ENCODE measurements around the gene ECHDC1.

The ECHDC1 gene

GRCh38 chr6:127289934-127290333, 53.5 kb downstream of the ECHDC1 start:
- DNase-seq (ENCODE audit: low read depth in 2 of 2): no peak

DNA sequence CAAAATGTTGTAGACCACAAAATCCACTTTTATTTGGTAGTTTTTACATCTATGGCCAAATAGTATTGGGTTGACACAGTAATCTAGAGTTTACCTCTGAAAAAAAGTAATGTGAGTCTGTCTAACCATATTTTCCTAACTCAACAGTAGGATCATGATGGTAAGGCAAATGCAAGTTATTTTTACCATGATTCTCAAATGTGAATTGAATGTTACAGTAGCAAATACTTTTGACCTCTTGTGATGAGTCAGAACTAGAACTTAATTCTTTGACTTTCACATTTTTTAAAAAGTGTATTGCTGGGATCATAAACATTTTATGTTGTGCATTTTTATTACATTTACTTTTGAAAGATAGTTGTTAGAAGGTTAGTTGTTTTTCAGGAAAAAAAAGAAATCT, 54.7 kb downstream of the ECHDC1 start:
- no peak for DNase-seq (ENCODE audit: low read depth in 2 of 2)

DNA sequence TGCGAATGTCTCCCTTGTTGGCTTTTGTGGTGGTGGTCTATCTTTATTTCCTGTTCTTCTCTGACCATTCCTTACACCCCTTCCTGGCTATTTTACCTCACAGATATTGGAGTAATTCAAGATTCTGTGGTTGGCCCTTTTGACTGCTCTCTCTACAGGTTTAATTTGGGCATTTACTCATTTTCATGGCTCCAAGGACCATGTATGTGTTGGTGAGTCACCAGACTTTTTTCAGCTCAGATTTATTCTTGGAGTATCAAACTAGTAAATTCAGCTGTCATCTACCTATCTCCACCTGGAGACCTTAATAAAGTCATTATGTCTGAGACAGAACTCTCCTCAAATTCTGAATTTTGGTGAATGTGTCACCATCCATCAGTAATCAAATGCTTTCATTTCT, 61.2 kb downstream of the ECHDC1 start:
- DNase-seq (ENCODE audit: low read depth in 2 of 2): no peak

DNA sequence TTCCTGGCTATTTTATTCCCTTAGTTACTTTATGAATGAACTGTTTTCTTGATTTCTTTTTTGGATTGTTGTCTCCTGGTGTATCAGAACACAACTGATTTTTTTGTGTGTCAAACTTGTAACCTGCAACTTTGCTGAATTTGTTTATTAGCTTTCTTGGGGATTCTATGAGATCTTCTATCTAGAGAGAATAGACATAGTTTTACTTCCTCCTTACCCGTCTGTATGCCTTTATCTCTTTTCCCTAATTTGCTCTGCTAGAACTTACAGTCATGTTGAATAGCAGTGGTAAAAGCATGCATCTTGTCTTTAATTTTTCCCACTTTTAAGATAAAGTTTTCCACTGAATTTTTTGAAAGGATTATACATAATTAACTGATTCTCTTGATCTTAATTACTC, 63.6 kb downstream of the ECHDC1 start:
- DNase-seq (ENCODE audit: low read depth in 2 of 2): no peak

DNA sequence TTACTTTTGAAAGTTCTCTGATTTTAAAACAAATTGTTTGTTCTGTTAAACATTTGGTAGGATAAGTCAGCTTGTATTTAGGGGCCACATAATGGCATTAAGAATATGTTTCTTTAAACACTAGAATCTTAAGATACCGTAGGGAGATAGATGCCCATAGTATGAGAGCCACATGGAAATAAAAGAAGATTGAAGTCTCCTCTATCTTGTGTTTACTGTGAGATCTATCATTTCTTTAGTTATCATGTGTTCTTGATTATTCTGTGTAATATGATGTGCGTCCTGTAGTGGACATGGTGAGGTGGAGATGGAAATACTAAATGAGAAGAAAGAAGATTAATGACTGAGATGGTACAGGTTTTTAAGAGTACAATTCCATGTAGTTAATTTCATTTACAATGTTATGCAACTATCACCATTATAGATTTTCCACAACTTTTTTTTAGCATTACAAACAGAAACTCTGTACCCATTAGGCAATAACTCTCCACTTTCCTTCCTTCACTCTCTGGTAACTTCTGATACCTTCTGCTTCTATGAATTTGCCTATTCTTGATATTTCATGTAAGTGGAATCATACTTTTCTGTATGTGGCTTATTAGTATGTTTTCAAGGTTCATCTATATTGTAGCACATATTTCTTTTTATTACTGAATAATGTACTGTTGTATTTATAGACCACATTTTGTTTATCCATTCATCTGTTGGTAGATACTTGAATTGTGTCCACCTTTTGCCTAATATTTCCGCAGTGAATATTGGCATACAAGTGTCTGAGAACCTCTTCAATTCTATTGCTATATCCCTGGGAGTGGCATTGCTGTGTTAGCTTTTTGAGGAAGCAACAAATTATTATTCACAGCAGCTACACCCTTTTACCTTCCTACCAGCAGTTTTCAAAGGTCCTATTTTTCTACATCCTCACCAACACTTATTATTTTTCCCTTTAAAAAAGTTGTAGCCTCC, 65.2 kb downstream of the ECHDC1 start:
- no peak for DNase-seq (ENCODE audit: low read depth in 2 of 2)

DNA sequence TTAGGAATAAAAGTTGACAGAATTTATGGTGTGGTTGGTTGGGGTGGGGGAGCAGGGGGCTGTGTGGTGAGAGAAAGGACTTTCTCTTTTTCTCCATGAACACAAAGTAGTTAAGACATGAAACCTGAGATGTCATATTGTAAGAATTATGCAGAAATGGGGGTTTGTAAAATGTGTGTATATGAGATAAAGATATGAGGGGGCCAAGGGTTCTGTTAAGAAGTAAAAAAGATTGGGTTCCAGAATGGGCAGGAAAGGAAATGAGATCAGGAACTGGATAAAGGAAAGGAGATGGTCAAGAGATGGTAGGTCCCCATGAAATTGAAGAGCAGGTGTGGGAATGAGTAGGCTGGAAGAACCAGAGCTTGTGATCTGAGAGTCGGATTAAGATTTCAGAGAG, 67.1 kb downstream of the ECHDC1 start:
- DNase-seq (ENCODE audit: low read depth in 2 of 2): no peak

GRCh38 chr6:127273499-127273898, 69.9 kb downstream of the ECHDC1 start:
- DNase-seq (ENCODE audit: low read depth in 2 of 2): no peak

DNA sequence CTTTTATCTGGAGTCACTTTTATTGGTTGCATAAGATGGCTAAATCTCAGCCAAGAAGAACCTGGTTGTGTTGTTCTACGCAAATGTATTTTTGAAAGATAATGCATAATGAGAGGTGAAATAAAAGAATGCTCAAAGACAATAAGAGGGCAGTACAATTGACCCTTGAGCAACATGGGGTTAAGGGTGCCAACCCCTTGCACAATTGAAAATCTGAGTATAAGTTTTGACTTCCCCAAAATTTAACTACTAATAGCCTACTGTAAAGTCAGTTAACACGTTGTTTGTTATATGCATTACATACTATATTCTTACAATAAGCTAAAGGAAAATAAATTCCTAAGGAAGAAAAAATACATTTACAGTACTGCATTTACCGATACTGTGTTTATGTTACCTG, 70.8 kb downstream of the ECHDC1 start:
- no peak for DNase-seq (ENCODE audit: low read depth in 2 of 2)

GRCh38 chr6:127267646-127268625, 75.5 kb downstream of the ECHDC1 start:
- no peak for DNase-seq (ENCODE audit: low read depth in 2 of 2)

GRCh38 chr6:127266892-127267645, 76.3 kb downstream of the ECHDC1 start:
- peak; percentile 2 to 30 for DNase-seq (ENCODE audit: low read depth in 2 of 2)

DNA sequence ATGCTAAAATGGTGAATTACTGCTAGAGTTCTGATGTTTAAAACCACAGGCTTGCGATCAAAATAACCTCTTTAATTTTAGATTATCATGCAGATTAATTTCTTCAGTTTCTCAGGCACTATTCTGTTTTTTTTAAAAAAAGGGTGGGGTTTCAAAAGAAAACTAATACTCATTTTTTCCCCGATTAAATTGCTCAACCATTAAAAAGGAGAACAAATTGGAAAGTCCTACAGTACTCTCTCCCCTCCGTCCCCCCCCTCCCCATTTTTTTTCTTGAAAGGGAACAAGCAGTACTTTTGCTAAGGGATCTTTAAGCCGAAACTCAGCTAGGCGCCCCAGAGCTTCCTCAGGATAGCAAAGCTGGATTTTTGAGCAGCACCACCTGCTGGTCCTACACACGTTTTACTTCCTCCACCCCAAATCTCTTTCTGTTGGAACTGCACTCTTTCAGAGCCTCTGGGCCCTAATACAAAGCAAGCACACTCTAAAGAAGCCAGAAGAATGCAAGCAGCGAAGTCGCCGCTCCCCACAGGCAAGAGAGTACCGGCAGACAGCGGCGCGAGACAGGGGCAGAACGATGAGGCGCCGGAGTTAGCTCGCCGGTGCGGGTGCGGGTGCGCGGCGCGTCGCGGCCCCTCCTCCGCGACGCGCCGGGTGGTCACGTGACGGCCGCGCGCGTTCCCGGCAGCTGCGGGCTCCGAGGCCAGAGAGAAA, 77.1 kb downstream of the ECHDC1 start, which contains the start of gene RNF146:
Gene RNF146, plus strand, starts transcription at position 687 of the 714 bp plus-strand sequence. CDS start 13,475 bp downstream, outside the sequence.
- DNase-seq (ENCODE audit: low read depth in 2 of 2): peak; percentile 36 to 56

DNA sequence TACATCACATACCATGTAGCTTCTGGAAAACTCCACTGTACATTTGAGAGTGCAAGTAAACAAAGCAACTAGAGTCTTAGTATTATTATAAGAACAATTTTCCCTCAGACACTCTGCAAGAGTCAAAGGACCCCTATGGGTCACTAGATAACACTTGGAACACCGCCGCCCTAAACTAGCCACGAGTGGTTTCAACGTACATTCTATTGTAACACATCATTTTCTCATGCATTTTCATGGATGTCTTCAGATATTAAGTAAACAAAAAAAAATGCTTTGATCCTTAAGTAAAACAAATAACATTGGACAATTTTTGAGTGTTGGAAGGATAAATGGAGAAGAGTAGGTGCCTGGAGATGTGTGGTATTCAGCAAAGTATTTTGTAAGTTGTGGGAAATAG, 79.9 kb downstream of the ECHDC1 start:
- DNase-seq (ENCODE audit: low read depth in 2 of 2): no peak

DNA sequence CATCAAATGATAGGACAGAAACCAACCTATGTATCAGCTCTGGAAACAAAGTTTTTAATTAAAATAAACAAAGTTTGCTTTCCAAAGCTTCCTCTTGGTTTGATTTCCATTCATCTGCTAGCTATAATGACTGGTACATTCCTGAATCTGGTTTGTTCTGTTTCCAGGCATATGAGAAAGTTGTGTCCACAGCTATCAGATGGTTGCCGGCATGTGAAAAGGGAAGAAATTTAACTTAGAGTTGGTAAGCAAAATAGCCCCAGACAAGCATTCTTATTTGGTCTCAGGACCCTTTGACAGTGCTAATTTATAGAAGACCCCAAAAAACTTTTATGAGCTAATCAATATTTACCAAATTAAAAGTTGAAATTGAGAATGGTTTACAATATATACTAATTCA, 80.5 kb downstream of the ECHDC1 start:
- DNase-seq (ENCODE audit: low read depth in 2 of 2): no peak

DNA sequence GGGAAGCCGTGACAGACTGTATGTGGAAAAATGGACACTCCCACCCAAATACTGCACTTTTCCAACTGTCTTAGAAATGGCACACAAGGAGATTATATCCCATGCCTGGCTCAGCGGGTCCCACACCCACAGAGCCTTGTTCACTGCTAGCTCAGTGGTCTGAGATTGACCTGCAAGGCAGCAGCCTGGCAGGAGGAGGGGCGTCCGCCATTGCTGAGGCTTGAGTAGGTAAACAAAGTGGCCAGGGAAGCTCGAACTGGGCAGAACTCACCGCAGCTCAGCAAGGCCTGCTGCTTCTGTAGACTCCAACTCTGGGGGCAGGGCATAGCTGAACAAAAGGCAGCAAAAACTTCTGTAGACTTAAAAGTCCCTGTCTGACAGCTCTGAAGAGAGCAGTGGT, 88.1 kb downstream of the ECHDC1 start:
- no peak for DNase-seq (ENCODE audit: low read depth in 2 of 2)

- DNase-seq (ENCODE audit: low read depth in 2 of 2): no peak
Measured at GRCh38 chr6:127249621-127250020, 93.8 kb downstream of the ECHDC1 start.

DNA sequence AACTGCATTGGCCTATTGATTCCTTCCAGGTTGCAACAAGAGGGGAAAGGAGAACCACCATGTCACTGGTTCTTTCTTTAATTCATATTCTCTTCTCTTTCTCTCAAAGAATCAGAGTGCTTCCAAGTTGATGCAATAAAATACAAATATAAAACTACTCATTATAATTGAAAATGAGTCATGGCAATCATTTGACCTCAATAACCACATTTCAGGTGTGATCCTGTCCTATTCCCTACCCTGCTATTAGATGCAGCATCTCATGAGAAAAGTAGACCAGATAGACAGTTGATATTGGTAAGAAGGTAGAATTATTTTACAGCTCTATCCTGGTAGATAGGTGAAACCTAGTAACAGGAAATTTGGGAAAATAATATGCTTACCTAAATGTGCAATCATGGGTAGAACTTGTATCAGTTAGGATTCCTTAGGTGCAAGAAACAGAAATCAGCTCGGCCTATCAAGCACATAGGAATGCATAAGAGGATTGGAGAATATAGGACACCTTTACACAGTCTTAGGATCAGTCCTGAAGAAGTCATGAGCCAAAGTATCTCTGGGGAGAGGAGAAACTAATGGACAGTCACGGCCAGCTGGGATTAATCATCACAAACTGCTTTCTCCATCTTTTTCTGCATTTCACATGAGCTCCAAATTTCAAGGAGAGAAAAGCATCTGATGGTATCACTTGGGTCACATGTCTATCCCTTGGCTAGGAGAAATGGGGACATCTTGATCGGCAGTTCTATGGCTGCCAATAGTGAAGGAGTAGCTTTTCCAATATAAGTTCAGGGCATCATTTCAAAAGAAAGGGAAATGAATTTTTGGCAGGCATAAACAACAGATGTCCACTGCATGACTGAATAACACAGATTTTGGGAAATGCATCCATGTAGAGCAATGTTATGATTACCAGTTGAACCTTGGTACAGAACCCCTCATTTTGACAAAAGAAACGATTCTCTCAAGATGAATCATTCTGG, 96.0 kb downstream of the ECHDC1 start:
- no peak for DNase-seq (ENCODE audit: low read depth in 2 of 2)

- DNase-seq (ENCODE audit: low read depth in 2 of 2): no peak
Measured at GRCh38 chr6:127243501-127243900, 99.9 kb downstream of the ECHDC1 start.
